ENCODE measurements around the gene FHIT. TPM values are rescaled to one million over a fixed set of nuclear protein-coding genes. Genes with fewer than 3 reads are reported as not detected.

The FHIT gene
- total RNA-seq, 4 donors from 2014 or later = 8.8 to 35.6 (median 12.6) TPM

- Histone ChIP-seq H3K4me3 (no peak overlapping the region), H3K36me3 (no peaks in the 10 kb centered on the region), H3K27me3 (no peaks in the 10 kb centered on the region), H3K27ac (no peak overlapping the region), H3K4me1 (peaks cover 16% of the 10 kb centered on the region), H3K9me3 (no peaks in the 10 kb centered on the region)
- 87% methylated on average over 1 of the region's 1 CpG for WGBS
- no peak for DNase-seq (ENCODE audit: low spot score in 2 of 2)
- no peak for TF ChIP-seq POLR2A (IDR thresholded peaks at IDR 0.05)
- no peak for TF ChIP-seq EP300 (IDR thresholded peaks at IDR 0.05)
- TF ChIP-seq CTCF (IDR thresholded peaks at IDR 0.05) = no peak
- TF ChIP-seq POLR2AphosphoS5 (IDR thresholded peaks at IDR 0.05) = no peak
These were observed 293.7 kb downstream of the FHIT start for GRCh38 chr3:60957541-60957940.

- peaks cover 16% of the 10 kb centered on the region for H3K4me1 ChIP-seq
- no peaks in the 10 kb centered on the region for H3K27me3 ChIP-seq
- no peak overlapping the region for H3K27ac ChIP-seq
- H3K36me3 ChIP-seq = no peaks in the 10 kb centered on the region
- DNase-seq (ENCODE audit: low spot score in 2 of 2) = no peak
- H3K9me3 ChIP-seq = no peaks in the 10 kb centered on the region
- H3K4me3 ChIP-seq = no peak overlapping the region
- TF ChIP-seq POLR2AphosphoS5 (IDR thresholded peaks at IDR 0.05) (no peak), POLR2A (IDR thresholded peaks at IDR 0.05) (no peak)
- 80% methylated on average over 4 of the region's 4 CpGs for WGBS
These were observed 294.5 kb downstream of the FHIT start for GRCh38 chr3:60956729-60957128.

GRCh38 chr3:60955034-60955433 is 296.2 kb downstream of the FHIT start:
- 96% methylated on average over 2 of the region's 2 CpGs for WGBS
- DNase-seq (ENCODE audit: low spot score in 2 of 2) = no peak
- Histone ChIP-seq H3K36me3 (no peaks in the 10 kb centered on the region), H3K27ac (no peak overlapping the region), H3K4me1 (peaks cover 16% of the 10 kb centered on the region), H3K9me3 (no peaks in the 10 kb centered on the region), H3K4me3 (no peak overlapping the region), H3K27me3 (no peaks in the 10 kb centered on the region)
- no peak for TF ChIP-seq CTCF (IDR thresholded peaks at IDR 0.05)
- TF ChIP-seq POLR2A (IDR thresholded peaks at IDR 0.05) = no peak
- no peak for TF ChIP-seq POLR2AphosphoS5 (IDR thresholded peaks at IDR 0.05)
- TF ChIP-seq EP300 (IDR thresholded peaks at IDR 0.05) = no peak

- no peak for DNase-seq (ENCODE audit: low spot score in 2 of 2)
- WGBS = 21% methylated on average over 2 of the region's 2 CpGs
- Histone ChIP-seq H3K36me3 (no peaks in the 10 kb centered on the region), H3K27ac (no peak overlapping the region), H3K4me3 (no peak overlapping the region), H3K27me3 (no peaks in the 10 kb centered on the region), H3K9me3 (no peaks in the 10 kb centered on the region), H3K4me1 (peaks cover 11% of the 10 kb centered on the region)
- no peak for TF ChIP-seq POLR2A (IDR thresholded peaks at IDR 0.05)
- TF ChIP-seq CTCF (IDR thresholded peaks at IDR 0.05) = no peak
- no peak for TF ChIP-seq EP300 (IDR thresholded peaks at IDR 0.05)
- no peak for TF ChIP-seq POLR2AphosphoS5 (IDR thresholded peaks at IDR 0.05)
These were observed 297.2 kb downstream of the FHIT start for GRCh38 chr3:60954048-60954447.

- TF ChIP-seq POLR2AphosphoS5 (IDR thresholded peaks at IDR 0.05) = no peak
- no peak for TF ChIP-seq CTCF (IDR thresholded peaks at IDR 0.05)
- TF ChIP-seq EP300 (IDR thresholded peaks at IDR 0.05) = no peak
- WGBS = 39% methylated on average over 5 of the region's 5 CpGs
These were observed 297.9 kb downstream of the FHIT start for GRCh38 chr3:60953351-60953750.

GRCh38 chr3:60952055-60952454 is 299.2 kb downstream of the FHIT start:
- no peak for DNase-seq (ENCODE audit: low spot score in 2 of 2)
- no peak overlapping the region for H3K27ac ChIP-seq
- no peaks in the 10 kb centered on the region for H3K27me3 ChIP-seq
- WGBS = 69% methylated on average over 6 of the region's 6 CpGs
- TF ChIP-seq POLR2A (IDR thresholded peaks at IDR 0.05) (no peak), POLR2AphosphoS5 (IDR thresholded peaks at IDR 0.05) (no peak), EP300 (IDR thresholded peaks at IDR 0.05) (no peak), CTCF (IDR thresholded peaks at IDR 0.05) (no peak)
- peaks cover 11% of the 10 kb centered on the region for H3K4me1 ChIP-seq
- no peaks in the 10 kb centered on the region for H3K36me3 ChIP-seq
- H3K4me3 ChIP-seq = no peak overlapping the region
- H3K9me3 ChIP-seq = no peaks in the 10 kb centered on the region

More at GRCh38 chr3:60953351-60953750, 297.9 kb downstream of the FHIT start:
- Histone ChIP-seq H3K9me3 (no peaks in the 10 kb centered on the region), H3K4me1 (peaks cover 11% of the 10 kb centered on the region), H3K4me3 (no peak overlapping the region), H3K27ac (no peak overlapping the region), H3K36me3 (no peaks in the 10 kb centered on the region), H3K27me3 (no peaks in the 10 kb centered on the region)
- no peak for DNase-seq (ENCODE audit: low spot score in 2 of 2)

Data from suprapubic skin (tissue), 4 donors.